Superior temporal gyrus (tissue), 1 donor: Measurements from ENCODE around the gene ZNF630.
"Not testable (repeated sequence)": the region's sequence is repeated elsewhere in the genome, so short reads cannot be mapped to it uniquely, and the experiment has no call there.

ENCODE experiments used
- DNase-seq: peaks from one replicate; pipeline ENCODE4 v3.0.0-alpha.2; 2016; ENCODE audit errors: extremely low spot score

ZNF630 gene

DNA sequence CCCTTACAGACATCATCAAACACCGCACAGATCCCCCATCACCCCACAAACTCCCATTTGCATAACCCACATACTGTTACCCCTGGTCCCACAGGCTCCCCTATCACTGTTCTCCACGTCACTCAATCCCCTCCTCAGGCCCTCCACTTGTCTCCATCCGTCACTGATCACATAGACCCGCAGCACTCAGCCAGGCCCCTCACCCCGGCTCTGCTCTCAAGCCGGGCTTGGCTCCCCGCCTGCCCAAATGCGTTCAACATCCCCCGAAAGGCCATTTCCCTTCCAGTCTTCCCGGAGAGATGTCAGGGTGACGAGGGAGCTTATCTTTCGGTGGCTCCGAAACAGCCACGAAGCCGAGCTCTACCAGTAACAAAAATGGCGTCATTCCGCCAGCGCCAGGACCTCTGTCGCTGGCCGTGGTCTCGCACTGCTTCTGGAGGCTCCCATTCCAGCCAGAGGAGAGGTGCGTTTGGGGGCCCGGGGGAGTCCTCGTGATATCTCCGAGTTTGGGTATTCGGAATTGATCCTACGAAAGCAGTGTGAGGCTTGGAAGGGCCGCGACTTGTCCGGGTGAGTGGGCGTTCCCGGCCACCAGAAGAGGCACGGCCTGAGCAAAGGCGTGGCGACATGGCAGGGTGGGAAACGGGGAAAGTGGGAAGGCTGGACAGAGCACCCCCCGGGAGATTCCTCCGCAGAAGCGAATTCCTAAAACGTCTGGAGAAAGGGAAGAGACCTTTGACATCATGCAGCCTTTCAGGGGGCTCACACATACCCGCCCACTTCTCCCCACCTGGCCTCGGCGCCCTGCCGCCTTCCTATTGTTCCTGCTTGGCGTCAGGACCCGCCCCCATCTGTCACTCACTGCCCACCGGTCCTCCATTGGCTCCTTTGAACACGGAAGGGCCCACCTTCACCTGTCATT, at the start of gene ZNF630:
ZNF630 (minus strand) TSS at position 577 of the 922 bp plus-strand sequence. CDS start 4,754 bp downstream, outside the sequence.
- DNase-seq: peak; percentile 38

DNA sequence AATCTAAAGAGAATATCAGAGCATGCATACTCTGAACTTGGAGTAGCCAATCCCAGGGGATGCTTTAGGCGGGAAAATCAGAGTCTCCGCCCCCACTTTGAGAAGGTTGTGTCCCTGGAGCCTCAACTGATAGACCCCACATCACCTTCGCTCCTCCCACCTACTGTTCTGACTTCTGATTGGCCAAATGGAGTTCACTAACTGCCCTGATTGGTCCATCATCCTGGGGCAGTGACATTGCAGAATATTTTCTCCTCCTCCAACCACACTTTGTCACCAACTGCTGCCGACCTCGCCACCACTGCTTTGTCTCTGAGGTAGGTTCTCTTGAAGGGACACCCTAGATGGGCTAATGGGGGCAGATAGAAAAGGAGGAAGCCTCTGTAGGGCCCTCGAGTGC, 36.3 kb upstream of the ZNF630 start:
- no peak for DNase-seq

DNA sequence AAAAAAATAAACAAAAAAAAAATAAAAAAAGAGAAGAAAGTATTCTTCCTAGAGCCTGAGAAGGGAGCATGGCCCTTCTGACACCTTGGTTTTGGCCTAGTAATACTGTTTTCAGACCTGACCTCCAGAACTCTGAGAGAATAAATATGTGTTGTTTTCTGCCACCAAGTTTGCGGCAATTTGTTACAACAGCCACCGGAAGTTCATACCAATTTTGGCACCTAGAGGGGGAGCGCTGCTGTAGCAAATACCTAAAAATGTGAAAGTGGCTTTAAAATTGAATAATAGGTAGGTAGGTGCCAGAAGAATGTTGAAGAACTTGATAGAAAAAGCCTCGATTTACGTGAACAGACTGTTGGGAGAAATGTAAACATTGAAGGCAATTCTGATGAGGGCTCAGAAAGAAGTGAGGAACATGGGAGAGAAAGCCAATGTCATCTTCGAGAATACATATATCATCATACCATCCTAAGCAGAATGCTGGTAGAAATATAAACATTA, 31.5 kb upstream of the ZNF630 start:
- no peak for DNase-seq

DNA sequence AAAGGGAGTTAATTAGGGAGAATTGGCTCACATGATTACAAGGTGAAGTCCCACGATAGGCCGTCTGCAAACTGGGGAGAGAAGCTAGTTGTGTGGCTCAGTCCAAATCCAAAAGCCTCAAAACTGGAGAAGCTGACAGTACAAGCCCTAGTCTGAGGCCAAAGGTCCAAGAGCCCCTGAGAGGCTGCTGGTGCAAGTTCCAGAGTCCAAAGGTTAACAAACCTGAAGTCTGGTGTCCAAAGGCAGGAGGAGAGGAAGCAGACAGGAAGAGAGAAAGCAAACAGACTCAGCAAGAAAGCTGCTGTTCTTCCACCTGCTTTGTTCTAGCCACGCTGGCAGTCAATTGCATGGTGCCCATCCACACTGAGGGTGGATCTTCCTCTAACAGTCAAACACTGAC, 30.0 kb upstream of the ZNF630 start:
- no peak for DNase-seq

DNA sequence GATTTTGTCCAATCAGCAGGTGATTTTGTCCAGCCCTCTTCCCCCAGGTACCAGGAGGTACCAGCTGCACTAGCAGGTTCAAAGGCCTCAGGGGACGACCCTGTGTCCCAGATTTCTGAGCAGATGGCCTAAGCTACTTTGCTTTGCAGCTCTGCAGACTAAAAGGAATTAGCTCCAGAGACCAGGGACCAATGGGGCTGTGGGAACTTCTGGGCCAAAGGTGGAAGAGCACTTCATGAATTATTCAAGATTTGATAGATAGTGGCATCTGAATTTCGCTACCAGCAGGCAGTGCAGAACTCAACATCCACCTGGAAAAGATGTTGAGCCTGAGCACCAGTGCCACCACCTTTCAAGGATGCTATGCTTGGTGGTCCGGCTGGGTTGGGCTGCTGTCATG, 21.1 kb upstream of the ZNF630 start:
- not testable (repeated sequence) for DNase-seq

DNA sequence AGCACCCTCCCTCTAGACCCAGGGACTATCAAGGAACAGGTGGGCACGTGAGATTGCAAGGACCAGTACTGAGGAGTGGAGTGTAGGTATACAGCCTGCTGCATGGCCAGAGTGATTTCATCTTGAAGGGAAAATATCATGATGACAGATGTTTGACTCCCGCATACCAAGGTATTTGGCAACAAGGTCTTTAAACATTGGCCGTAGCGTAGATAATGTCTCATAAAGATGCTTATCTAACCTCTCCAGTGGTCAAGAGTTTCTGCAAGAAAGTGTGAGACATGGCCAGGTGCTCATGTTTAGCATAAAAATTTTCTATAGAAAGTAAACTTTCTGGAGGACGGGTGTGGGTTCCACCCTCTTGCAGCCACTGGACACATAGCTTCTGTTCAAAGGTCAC, 18.7 kb upstream of the ZNF630 start:
- no peak for DNase-seq

DNA sequence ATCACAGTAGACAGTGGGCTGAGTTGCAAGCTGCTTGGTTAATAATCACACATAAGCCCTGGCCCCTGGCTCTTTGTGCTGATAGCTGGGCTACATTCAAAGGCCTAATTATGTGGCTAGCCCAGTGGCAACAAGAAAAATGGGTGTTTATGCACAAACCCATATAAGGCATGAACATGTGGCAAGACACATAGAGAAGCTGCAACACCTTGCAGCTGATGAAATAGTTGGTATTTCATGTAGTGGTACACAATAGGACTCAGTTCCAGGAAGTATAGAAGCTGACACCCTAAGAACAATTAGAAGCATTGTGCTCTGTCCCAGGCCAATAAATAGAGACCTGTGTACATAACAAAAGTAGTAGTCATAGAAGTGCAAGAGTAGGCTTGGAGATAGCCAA, 14.6 kb upstream of the ZNF630 start:
- no peak for DNase-seq

DNA sequence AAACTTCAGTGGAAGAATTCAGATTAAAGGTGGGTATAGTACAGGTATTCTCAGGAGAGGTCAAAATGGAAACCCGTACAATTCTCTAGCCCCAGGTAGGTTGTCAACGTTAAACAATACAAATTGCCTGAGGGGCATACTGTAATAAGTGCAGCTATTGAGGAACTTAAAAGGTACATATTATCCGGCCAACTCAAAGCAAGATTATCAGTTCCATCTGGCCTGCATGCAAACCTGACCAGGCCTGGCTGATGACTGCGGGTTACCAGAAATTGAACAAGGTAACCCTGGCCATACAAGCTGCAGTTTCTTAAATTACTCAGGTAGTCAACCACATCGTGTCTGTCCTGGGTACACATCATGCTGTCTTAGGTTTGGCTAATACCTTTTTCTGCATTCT, 12.3 kb upstream of the ZNF630 start:
- DNase-seq: no peak

DNA sequence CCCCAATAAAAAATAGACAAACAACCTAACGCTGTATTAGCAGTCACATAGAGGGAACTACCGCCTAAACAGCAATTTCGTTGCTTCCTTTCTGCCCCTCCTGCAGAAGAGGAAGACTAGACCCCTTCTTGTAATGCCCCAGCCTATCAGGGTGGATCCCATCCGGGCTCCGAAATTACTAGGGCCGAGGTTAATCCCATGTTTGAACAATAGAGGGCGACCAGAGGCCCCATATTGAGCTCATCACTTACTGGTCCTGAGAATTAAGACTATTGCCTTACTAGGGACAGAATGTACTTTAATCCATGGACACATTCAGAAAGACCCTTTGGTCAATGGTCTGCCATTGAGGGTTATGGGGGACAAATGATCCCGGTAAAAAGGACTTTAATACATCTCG, 11.8 kb upstream of the ZNF630 start:
- DNase-seq: peak; percentile 61

DNA sequence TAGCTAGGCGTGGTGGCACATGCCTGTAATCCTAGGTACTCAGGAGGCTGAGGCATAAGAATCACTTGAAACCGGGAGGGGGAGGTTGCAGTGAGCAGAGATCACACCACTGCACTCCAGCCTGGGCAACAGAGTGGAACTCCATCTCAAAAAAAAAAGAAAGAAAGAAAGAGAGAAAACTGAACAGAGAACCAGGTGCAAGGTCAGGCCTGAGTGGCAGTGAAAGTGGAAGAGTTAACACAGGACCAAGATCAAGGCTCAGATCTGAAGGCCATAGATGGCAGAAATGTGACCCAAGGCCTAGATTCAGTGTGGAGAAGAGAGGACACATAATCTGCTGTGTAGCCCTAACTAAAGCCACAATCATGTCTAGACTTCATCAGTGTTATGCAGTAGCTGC, 4.9 kb upstream of the ZNF630 start:
- DNase-seq: no peak

DNA sequence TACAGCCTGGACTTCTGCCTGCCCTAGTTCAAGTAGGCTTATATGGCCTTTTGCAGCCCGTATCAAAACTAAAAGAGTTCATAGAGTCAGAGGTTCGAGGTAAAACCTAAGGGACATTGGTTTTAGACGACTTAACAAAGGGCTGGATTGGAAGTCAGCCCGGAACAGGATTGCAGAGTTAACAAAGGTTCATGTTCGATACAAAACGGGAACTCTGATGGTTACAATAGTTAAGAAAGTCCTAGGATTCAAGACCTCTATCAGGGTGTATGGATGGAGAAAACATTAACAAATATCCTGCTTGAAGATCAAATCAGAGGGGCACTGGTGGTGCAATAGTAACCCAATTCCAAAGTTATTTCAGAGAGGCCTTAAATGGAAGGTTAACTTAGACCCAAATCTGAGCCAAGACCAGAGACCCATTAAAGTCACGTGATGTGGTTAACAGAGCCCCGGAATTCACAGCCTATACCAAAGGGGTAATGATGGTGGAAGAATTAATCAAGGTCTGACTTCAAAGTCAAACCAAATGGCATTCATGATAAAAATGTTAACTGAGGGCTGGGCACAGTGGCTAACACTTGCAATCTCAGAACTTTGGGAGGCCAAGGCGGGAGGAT, 656 bp upstream of the ZNF630 start:
- no peak for DNase-seq

DNA sequence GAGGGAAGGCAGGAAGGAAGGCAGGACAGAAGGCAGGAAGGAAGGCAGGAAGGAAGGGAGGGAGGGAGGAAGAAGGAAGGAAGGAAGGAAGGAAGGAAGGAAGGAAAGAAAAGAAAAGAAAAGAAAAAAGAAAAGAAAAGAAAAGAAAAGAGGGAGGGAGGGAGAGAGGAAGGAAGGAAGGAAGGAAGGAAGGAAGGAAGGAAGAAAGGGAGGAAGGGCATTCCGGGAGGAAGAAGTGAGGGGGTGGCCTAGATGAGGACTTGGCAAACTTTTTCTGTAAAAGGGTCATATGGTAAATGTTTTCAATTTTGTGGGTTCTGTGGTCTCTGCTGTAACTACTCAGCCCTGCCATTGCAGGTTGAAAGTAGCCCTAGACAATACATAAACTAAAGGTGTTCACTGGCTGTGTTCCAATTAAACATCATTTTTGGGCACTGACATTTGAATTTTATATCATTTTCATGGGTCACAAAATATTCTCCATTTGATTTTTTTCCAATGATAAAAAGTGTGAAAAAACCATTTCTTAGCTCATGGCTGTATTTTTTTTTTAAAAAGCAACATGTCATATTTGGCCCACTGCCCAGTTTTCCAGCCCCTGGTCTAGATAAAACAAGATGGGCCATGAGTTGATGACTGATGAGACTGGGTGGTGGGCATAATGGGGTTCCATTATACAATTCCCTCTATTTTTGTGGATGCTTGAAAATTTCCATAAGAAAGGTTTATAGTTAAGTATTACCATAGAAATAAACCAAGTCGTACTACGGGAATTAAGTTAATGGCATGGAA, 3.1 kb downstream of the ZNF630 start:
- DNase-seq: no peak

DNA sequence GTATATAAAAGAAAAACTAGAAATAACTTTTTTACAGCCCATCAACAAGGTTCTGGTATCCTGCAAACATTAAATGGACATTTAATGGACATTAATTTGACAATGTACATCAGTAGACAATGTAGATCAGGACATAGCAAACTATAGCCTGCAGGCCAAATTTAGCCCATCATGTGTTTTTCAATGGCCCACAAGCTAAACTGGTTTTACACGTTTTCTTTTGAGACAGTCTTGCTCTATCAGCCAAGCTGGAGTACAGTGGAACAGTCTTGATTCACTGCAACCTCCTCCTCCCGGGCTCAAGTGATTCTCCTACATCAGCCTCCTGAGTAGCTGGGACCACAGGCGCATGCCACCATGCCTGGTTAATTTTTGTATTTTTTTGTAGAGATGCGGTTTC, 7.2 kb downstream of the ZNF630 start:
- DNase-seq: no peak

DNA sequence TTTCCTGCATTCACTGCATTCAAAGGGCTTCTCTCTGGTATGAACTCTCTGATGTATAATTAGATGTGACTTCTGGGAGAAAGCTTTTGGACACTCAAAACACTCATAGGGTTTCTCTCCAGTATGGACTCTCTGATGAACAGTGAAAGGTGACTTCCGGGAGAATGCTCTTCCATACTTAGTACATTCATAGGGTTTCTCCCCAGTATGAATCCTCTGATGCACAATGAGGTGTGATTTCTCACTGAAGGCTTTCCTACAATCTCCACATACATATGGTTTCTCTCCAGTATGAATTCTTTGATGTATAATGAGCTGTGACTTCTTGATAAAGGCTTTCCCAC, 12.2 kb downstream of the ZNF630 start:
- no peak for DNase-seq

DNA sequence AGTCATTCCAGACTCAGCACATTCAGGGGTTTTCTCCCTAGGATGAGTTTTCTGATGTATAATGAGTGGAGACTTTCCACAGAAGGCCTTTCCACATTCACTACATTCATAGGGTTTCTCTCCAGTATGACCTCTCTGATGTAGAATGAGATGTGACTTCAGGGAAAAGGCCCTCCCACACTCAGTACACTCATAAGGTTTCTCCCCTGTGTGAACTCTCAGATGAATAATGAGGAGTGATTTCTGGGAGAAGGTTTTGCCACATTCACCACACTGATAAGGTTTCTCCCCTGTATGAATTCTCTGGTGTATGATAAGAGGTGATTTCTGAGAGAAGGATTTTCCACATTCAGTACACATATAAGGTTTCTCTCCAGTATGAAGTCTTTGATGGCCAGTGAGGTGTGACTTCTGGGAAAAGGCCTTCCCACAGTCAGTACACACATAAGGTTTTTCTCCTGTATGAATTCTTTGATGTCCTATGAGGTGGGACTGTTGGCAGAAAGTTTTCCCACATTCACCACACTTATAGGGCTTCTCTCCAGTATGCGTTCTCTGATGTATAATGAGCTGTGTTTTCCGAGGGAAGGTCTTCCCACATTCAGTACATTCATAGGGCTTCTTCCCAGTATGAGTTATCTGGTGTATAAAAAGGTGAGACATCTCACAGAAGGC, 12.7 kb downstream of the ZNF630 start:
- DNase-seq: no peak

DNA sequence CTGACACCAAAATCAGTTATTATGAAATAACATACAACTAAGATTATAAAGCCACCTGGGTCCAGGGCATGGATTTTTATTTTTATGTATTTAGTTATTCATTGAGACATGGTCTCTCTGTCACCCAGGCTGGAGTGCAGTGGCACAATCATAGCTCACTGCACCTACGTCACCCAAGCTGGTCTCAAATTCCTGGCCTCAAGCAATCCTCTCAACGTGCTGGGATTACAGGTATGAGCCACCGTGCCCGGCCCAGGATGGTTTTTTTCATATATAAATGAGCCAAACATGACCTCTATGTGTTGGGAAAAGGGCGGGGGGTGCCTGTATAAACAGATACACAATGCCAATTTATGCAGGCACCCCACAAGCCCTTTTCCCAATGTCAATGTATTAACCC, 24.6 kb downstream of the ZNF630 start:
- DNase-seq: no peak

DNA sequence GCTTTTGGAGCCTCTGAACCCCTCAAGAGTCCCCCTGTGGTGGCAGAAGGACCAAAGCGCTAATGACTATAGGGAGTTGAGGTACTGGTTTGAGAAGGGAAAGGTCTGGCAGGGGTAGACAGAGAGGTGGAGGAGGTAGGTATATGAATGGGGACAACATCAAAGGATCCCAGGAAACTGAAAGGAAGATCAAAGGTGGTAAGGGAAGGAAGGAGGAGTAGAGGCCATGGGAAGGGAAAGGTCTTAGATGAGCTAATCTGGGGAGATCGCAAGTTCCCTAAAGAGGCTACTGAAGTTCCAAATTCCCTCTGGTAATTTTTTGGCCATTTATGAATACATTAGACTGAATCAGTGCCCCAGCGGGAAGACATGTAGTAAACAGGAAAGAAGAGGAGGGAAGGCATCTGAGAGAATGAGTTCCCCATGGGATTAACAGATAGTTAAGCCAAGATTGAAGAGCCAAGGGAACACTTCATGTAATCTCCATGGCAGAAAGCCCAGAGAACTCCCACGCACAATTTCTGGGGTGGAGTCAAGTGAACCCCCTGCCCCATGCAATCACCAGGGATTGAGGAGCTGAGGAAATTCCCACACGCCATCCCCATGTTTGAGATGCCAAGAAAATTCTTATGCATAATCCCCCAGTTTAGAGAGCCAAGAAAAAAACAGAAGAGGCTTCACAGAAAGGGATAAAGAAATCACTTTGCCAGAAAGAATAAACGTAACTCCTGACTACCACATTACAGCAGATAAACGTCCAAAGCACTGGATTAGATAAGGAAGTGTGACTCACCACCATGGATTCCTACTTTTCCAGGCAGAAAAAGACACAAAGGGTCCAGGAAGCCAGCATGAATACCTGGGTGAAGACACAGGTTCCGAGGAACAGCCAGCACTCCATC, 25.8 kb downstream of the ZNF630 start:
- no peak for DNase-seq

DNA sequence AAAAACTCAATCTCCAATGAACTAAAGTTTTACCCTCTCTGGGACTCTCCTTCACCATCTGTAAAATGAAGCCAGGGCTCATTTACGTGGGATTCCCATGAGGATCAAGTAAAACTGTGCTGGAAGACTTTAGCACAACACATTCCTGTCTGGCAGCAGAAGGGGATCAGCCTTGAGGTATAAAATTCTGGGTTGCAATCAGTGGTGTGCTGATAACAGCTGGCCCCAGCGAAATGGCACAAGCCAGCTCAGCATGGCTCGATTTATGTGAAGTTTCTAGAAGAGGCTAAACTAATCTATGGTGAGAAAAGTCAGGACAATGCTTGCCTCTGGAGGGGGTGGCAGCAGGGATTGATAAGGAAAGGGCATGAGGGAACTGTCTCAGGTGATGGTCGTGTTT, 28.4 kb downstream of the ZNF630 start:
- DNase-seq: no peak

DNA sequence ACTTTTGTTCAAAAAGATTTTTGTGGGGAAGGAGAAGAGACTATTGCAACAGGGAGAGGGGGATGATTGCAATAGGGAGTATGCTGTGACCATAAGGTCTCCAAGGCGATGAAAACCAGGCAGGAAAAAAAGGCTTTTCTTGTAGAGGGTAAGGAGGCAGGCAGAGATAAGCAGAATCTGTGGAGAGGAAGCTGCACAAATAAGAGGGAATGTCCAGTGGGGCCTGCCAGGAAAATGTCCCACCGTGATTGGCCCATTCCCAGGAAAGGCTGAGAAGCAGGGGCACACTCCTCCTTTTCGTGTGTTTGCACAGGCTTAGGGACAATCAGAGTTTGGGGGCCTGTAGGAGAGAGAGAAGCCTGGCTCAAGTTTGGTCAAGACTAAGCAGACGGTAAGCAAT, 35.5 kb downstream of the ZNF630 start:
- no peak for DNase-seq

DNA sequence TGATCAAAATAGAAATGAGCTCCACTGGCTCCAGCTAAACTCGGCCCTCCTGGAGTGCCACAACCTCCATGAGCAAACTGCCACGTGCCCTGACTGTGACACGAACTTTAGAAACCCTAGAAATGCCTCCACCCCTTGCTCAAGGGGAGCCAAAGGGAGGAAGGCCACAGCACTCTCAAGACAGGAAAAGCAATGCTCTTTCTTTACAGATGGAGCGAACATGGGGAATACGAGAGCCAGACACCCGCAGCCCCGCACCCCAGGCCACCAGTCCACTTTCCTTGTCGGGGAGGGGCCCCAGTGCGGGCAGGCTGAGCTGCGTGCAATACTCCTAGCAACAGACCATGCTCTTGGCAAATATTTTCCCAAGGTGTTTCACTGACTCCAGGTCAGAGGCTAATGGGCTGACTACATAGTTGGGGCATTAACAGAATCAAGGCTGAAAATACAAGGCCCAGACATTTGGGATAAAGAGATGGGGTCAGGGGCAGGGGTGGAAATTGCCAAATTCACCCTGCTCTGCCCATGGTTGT, 40.7 kb downstream of the ZNF630 start:
- not testable (repeated sequence) for DNase-seq

DNA sequence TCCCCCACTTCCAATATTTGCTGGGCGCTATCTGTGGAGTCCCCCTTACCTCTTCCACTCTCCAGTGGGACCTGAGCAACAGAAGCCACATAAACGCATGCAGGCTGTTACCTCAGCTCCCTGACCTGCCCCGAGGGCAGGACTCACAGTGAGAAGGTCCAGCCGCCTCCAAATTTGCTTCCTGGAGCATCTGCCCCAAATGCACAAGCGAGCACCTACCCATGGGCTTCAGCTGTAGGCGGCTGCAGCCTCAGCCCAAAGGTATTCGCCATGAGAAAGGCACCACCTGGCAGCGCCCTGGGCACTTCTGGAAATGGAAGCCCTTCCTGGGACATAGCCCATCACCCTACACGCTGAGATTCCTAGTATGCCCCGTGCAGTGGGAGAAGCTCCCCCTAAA, 41.2 kb downstream of the ZNF630 start:
- no peak for DNase-seq
